ELF-1 (cell line): ENCODE data around the gene UNKL.

Experiments used
- DNase-seq: peaks from one replicate; pipeline ENCODE4 v3.0.0-alpha.2; 2016; ENCODE audit warnings: low read depth, low spot score

UNKL gene

DNA sequence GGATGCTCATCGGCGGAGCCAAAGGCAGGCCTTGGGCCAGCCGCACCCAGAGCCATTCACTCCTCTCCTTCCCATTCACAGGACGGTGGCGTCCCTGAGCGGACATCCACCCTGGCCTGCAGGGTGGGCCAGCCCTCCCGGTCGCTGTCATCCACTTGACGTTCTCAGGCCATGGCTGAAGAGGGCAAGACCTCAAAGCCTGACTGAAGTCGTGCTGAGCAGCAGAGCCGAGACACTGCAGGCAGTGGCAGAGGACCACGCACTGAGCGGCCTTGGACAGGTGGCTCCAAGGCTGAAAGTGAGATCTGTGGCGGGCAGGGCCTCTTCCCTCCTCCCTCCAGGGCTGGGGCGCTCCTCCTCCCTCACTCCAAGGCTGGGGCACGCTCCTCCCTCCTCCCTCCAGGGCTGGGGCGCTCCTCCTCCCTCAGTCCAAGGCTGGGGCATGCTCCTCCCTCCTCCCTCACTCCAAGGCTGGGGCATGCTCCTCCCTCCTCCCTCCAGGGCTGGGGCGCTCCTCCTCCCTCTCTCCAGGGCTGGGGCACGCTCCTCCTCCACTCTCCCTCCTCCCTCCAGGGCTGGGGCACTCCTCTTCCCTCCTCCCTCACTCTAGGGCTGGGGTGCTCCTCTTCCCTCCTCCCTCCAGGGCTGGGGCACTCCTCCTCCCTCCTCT is 38.6 kb downstream of the UNKL start:
- no peak for DNase-seq

DNA sequence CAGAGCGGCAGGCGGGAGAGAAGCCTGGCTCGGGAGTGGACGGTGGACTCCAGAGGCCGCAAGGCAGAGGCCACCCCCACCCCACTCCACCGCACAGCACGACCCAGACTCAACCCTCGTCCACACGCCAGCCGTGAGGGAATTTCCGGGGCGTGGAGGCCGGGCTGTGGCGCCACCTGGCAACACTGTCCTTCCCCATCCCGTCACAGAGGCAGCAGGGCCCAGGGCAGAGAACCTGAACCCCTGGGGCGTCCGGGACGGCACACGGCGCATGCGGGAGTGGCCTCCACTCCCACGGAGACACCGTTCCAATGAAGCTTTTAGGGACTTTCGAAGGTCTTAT is 39.2 kb downstream of the UNKL start:
- DNase-seq, result no peak

DNA sequence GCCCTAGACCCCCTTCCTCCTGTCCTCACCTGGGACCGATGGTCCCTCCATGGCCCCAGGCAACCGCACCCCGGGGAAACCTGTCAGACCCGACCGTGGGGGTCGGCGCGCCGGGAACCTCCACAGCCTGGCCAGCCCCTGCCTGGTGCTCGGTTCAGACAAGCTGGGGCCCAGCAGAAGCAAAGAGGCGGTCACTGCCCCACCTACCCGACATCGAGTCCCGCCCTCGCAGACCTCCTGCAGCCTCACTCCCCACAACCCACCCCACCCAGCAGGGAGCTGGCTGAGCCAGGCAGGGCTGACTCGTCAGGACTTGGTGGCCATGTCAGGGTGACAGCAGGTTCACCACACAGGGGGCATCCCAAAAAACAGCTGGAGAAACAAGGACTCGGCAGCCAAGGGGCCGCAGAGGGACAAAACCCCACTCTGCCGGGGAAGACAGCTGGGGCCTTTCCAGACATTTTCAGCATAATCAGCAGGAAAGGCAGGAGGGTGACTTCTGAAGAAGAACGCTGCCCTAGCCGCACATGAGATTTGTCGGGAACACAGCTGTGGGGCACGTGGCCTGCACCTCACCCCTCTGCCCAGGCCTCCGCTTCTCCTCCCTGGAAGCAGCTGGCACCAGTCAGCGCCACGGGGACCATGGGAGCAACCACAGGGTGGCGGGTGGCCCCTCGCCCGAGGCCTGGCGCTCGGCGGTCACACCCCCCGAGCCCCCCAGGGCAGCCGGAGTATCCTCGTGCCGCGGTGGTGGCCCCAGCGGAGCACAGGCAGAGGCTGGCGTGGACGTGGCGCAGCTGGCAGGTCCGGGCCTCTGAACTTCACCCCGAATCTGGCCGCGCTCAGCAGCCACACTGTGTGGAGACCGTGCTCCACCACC is 39.8 kb downstream of the UNKL start:
- no peak for DNase-seq

DNA sequence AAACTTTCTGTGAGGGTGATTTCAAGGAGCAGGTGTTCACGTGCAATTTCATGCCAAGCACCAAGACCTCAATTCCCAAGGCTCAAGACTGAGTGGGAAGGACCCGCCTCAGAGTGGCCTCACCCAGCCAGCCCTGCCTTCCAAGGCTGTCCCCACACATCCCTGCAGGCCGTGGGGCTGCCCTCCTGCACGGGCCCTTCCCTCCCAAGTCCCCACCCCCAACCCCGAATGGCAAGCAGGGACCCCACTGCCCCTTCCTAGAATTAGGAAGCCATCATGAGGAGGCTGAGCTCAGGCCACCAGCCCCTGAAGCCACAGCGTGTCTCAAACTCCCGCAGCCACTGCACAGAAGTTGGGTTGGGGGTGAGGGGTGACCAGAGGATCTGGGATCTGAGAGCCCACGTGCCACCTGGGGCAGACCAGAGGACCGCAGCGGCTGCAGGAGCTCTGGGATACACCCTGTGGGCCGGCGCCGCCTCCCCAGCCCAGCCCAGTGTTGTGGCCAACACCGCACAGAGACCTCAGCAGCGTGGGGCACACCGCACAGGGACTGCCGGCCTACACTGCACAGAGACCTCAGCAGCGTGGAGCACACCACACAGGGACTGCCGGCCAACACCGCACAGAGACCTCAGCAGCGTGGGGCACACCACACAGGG is 42.1 kb downstream of the UNKL start:
- no peak for DNase-seq

DNA sequence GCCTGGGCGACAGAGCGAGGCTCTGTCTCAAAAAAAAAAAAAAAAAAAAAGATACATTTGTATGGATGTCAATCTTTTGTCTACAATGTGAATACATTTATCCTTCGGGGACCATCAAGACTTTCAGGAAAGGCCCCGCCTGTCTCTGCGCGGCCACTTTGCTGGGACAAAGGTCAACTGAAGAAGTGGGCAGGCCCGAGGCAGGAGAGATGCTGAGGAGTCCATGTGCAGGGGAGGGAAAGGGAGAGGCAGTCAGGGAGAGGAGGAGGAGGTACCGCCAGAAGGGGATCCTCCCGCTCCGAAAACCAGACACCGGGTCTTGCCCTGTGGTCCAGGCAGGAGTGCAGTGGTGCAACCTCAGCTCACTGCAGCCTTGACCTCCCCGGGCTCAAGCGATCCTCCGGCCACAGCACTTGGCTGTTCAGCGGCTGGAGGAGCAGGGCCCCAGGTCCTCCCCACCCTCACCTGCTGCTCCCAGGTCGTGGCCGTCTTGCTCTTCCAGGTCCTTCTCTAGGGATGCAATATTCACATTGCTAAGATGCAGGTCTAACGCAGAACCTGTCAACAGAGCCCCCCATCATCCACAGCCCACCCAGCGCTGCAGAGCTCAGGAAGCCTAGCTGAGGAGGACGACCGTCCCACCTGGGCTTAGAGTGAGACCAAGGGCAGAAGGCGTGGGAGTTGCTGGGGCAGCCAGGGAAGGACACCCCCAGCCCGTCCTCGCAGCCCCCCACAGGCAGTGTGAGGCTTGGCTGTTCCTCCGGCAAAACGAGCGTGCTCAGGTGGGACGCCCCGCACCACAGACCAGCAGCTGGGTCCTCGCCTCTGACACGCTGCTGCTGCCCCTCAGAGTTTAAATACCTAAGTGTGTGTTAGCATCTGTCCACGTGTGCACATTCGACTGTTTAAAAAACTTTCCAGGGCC is 43.2 kb downstream of the UNKL start:
- DNase-seq, result no peak

DNA sequence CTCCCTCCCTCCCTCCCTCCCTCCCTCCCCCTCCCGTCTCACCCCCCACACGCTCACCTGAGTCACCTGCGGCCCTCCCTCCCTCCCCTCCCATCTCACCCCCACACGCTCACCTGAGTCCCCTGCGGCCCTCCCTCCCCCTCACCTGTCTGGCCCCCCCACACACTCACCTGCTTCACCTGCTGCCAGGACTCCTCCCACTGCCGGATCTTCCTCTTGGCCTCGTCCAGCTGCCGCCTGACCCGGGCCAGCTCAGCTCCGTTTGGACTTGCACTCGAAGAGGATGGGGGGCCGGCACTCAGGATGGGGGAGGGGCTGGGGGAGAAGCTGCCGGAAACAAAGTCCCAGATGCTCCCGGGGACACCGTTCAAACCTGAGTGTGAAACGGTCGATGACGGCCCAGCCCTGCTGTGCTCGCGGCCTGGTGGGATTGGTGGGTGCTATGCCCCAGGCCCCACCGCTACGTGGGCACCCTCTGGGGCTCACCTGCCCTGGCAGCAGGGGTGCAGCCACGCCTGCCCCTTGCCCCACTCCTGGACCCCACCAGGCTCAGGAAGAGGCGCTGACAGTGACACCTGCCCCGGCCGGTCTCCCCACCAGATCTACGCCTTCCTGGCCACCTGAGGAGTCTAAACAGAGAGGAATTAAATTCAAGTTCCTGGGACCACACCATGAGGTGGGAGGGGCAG is 46.9 kb downstream of the UNKL start:
- DNase-seq, result no peak

DNA sequence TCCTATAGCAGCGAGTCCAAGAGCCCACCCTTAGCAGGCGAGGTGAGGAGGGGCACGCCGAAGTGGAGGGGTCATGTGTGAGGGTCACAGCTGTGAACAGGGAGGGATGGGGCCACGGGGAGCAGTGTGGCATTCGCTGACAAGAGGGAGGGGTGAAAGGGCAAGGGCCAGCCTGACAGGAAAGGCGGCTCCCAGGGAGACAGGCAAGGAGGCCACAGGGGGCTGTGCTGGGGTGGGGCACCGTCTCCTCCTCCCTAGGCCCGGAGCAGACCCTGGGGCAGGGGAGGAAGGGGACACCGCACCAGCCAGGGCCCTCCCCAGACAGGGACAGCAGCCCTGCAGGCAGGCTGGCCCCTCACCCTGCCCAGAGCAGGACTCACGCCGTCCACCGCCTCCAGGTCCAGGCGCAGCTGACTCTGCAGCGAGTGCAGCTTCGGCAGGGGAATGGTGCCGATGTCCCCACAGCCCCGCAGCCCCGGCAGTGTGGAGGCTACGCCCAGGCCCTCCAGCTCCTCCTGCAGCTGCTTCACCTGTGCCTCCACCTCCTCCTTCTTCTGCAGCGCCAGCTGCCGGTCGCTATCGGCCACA is 47.7 kb downstream of the UNKL start:
- no peak for DNase-seq

DNA sequence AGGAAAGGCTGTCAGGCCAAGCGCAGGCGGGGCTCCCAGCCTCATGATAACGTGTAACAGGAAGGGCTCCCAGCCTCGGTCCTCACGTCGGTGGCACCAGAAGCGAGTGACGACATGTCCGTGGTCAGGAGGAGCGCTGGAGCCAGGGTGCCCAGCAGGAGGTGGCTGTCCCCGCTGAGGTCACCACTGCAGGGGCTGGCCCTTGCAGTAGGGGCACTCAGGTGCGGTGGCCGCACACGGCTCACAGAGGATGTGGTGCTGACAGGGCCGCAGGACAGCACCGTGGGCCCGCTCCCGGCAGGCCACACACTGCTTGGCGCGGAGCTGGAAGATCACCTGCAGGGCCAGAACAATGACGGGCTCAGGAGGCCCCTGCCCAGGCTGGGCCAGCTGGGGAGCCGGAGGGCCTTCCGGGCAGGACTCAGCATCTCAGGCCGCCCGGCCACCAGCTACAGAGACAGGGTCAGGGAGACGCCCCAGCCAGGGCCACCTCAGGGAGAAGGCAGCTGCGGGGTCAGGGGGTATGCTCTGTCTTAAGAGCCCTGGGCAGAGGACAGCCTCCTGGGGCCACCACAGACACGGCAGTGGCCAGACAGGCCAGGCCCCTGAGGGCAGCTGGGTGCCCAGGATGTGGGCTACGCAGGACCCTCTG is 48.3 kb downstream of the UNKL start:
- DNase-seq, result no peak

DNA sequence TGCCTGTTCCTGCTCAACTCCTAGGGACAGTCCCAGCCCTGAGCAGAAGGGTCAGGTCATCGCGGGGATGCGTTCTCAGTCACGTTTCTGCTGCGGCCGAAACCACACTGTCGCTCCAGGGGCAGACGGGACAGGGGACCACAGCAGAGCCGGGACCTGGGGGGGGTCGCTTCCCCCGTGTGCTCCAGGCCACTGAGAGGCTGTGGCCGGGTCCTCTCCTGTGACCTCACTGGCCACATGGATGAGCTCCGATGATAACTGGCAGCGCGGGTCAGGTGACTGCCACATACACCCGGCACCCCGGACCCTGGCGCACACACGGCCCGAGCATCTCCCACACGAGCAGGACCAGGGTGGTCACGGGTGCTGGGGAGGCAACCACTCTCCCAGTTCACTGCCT is 50.0 kb downstream of the UNKL start:
- no peak for DNase-seq

DNA sequence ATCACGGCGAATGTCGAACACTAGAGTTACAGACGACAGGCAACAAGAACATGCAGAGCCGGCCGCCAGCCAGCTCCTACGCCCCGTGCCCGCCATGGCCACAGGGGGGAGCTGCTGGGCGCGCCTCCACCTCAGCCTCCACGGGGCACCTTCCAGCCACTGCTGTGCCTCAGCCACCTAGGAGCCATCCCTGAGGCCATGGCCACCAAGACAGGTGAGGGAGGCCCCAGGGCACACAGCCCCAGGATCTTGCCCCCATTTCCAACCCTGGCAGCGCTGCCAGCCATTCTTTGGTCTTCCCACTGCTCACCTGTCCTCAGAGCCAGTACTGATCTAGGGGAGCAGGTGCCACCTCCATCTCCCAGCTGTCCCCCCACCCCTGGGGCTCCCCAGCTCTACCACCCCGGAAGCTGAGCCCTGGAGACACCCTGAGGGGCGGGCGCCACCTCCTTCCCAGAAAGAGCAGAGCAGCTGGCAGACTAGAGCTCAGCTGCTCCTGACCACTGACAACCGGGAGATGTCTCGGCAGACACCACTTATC is 50.9 kb downstream of the UNKL start:
- peak; percentile 87 for DNase-seq

DNA sequence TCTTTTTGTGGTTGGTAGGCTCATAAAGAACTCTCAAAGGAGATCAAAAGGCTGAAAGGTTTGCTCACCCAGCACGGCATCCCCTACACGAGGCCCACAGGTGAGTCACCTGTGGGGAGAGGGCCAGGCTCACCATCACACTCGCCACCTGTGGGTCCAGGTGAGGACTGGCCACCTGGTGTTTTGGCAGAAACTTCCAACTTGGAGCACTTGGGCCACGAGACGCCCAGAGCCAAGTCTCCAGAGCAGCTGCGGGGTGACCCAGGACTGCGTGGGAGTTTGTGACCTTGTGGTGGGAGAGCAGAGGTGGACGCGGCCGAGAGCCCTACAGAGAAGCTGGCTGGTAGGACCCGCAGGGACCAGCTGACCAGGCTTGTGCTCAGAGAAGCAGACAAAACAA is 51.7 kb downstream of the UNKL start:
- DNase-seq, result no peak

DNA sequence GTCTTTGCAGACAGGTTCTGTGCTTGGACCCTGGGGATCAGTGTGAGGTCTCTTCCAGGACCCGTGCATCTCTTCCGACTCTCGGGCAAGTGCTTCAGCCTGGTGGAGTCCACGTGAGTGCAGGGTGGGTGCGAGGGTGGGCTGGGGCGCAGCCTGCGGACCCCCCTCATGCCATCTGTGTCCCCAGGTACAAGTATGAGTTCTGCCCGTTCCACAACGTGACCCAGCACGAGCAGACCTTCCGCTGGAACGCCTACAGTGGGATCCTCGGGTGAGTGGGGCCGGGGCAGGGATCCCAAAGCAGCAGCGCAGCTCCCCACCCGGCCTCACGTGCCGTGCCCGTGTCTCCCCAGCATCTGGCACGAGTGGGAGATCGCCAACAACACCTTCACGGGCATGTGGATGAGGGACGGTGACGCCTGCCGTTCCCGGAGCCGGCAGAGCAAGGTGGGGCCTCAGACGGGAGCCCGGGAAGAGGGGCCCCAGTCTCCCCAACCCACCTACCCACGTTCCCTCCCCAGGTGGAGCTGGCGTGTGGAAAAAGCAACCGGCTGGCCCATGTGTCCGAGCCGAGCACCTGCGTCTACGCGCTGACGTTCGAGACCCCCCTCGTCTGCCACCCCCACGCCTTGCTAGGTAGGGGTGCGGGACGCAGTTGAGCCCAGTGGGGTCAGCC is 52.7 kb downstream of the UNKL start:
- no peak for DNase-seq

DNA sequence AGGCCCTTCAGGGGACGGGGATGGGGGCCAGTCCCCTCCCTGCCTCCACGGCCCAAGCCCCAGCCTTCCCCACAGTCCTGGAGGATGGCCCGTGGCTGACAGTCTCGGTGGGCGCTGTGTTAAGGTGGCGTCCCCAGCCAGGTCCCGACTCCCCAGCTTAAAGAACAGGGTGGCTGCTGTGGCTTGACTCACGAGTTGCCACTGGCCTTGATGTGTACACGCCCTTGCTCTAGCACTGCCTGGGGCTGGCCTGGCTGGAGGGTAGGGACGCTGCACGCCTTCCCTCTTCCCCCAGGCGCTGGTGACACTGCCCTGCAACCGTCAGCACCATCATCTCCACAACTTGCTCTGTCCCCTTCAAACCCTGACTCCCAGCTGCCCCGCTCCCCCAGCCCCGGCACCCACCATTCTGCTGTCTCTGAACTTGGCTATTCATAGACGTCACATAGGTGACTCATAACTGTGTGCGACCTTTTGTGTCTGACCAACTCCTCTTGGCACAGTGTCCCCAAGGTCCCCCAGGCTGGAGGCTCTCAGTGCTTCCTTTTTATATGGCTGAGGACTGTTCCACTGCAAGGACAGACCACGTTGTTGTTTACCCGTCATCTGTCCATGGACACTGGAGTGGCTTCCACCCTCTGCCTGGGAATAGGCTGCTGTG is 56.5 kb downstream of the UNKL start:
- no peak for DNase-seq

DNA sequence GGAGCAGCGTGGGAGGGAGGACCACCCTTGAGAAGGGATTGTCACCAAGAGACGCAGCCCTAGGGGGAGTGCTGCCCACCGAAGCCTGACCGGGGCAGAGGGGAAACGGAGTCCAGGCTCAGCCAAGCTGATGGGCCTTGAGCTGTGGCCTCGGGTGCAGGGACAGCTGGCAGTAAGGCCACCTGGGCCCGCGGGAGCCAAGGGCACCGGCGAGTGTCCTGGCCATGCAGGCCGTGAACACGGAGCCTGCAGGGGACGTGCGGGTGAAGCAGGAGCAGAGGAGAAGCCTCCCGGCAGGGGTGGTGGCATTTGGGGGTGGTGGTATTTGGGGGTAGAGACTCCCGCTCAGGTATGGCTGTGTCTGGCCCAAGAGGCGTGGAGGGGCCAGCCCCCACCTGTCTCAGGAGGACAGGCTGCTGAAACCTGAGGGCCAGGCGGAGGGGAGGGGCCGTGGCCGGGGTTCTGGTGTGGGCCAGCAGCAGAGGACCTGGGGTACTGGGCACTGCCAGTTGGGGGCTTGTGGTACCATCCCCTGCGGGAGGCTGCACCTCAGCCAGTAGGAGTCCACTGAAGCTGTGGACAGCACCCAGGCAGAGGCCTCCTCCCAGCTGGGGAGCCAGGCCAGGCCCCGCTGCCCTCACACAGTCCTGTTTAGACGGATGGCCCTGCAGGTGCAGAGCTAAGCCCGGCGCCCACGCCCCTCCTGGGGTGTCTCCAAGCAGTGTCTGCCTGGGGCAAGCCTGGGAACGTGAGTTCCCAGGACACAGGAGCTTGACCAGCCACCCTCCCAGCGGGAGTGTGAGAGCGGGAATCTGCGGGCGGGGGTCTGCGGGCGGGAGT is 58.2 kb downstream of the UNKL start:
- no peak for DNase-seq

DNA sequence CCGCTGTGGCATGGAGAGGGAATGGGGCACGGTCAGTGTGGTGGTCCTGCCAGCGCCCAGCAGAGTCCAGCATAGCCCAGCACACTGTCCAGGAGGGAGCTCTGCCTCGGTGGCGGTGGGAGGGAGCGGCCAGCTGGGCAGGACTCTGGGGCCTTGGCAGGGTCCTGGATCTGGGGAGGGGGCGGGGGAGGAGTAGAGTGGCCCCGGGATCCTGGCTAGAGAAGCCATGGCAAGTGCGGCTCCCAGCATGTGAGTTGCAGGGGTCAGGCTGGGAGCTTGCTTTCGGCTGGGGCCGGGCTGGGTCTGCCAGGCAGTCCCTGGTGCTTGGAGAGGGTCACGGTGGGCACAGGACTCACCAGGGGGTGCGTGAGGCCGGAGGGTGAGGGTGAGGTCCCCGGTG is 58.9 kb downstream of the UNKL start:
- no peak for DNase-seq

DNA sequence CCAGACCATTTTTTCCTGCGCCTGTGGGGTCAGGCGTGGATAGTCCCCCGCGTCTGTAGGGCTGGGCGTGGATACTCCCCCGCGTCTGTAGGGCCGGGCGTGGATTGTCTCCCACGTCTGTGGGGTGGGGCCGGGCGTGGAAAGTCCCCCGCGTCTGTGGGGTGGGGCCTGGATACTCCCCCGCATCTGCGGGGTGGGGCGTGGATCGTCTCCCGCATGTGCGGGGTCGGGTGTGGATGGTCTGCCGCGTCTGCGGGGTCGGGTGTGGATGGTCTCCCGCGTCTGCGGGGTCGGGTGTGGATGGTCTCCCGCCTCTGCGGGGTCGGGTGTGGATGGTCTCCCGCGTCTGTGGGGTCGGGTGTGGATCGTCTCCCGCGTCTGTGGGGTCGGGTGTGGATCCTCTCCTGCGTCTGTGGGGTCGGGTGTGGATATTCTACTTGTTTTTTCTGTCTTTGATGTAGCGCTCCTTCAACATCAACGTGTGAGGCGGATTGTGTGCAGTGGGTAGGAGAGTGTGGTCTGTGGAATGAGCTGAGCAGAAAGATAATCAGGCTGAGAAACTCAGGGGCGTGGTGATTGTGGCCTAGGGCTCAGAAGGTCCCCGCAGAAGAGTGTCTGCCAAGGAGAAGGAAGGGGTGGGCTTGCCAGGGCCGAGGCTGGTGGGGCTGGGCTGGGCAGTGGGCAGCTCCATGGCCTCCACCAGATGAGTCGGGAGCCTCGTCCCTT is 59.5 kb downstream of the UNKL start:
- DNase-seq, result no peak
